EH (cell line): ENCODE data around the gene SYNPO.

Experiments
- DNase-seq: peaks from one replicate; pipeline ENCODE4 v3.0.0-alpha.2; 2015; ENCODE audit warnings: low read depth

The SYNPO gene

GRCh38 chr5:150640311-150641005 is at the start of gene SYNPO:
Gene SYNPO, plus strand, starts transcription at chr5:150640660. Its CDS starts 7,616 bp downstream, at chr5:150648276.
- DNase-seq, result peak; percentile 98

- no peak for DNase-seq
Observed at GRCh38 chr5:150590979-150591695, 49.3 kb upstream of the SYNPO start.

GRCh38 chr5:150593593-150593992 is 46.9 kb upstream of the SYNPO start:
- no peak for DNase-seq

GRCh38 chr5:150593996-150594395 is 46.5 kb upstream of the SYNPO start:
- no peak for DNase-seq

- DNase-seq, result no peak
Observed at GRCh38 chr5:150595466-150596031, 44.9 kb upstream of the SYNPO start.

GRCh38 chr5:150596313-150596712 is 44.1 kb upstream of the SYNPO start:
- no peak for DNase-seq

GRCh38 chr5:150596826-150597225 is 43.6 kb upstream of the SYNPO start:
- no peak for DNase-seq

GRCh38 chr5:150598006-150598405 is 42.5 kb upstream of the SYNPO start:
- no peak for DNase-seq

- no peak for DNase-seq
Observed at GRCh38 chr5:150598821-150599273, 41.6 kb upstream of the SYNPO start.

GRCh38 chr5:150599281-150599680 is 41.2 kb upstream of the SYNPO start:
- DNase-seq, result no peak

GRCh38 chr5:150599917-150600511 is 40.4 kb upstream of the SYNPO start:
- peak; percentile 81 for DNase-seq

GRCh38 chr5:150600616-150601490 is 39.6 kb upstream of the SYNPO start:
- DNase-seq, result peak; percentile 67

- no peak for DNase-seq
Observed at GRCh38 chr5:150601491-150602345, 38.7 kb upstream of the SYNPO start.

GRCh38 chr5:150603052-150603451 is 37.4 kb upstream of the SYNPO start:
- no peak for DNase-seq

GRCh38 chr5:150603491-150603890 is 37.0 kb upstream of the SYNPO start:
- no peak for DNase-seq

GRCh38 chr5:150604010-150604409 is 36.5 kb upstream of the SYNPO start:
- no peak for DNase-seq

GRCh38 chr5:150604894-150605440 is 35.5 kb upstream of the SYNPO start:
- no peak for DNase-seq

- DNase-seq, result no peak
Observed at GRCh38 chr5:150605546-150605945, 34.9 kb upstream of the SYNPO start.

GRCh38 chr5:150606476-150606875 is 34.0 kb upstream of the SYNPO start:
- no peak for DNase-seq

GRCh38 chr5:150607105-150607504 is 33.4 kb upstream of the SYNPO start:
- no peak for DNase-seq

- DNase-seq, result no peak
Observed at GRCh38 chr5:150607991-150608390, 32.5 kb upstream of the SYNPO start.
